ENCODE data around the gene SLC35G6.

- TF ChIP-seq CTCF (IDR thresholded peaks at IDR 0.05), result no peak
- TF ChIP-seq POLR2A (IDR thresholded peaks at IDR 0.05), result no peak
Measured at GRCh38 chr17:7460850-7461660, 20.2 kb upstream of the SLC35G6 start.

Measured in testis (tissue), 2 donors.